ENCODE results near the gene CHRD.

CHRD gene

GRCh38 chr3:184347321-184348056, 32.4 kb upstream of the CHRD start:
- FAIRE-seq: no peak

- no peak for FAIRE-seq
These were observed 31.8 kb upstream of the CHRD start for GRCh38 chr3:184348057-184348382.

- FAIRE-seq: no peak
These were observed 30.0 kb upstream of the CHRD start for GRCh38 chr3:184349563-184350470.

- FAIRE-seq: no peak
These were observed 29.2 kb upstream of the CHRD start for GRCh38 chr3:184350618-184351017.

GRCh38 chr3:184351511-184352148, 28.2 kb upstream of the CHRD start:
- FAIRE-seq: no peak

GRCh38 chr3:184352149-184352785, 27.6 kb upstream of the CHRD start:
- FAIRE-seq: no peak

GRCh38 chr3:184352897-184353545, 26.8 kb upstream of the CHRD start:
- FAIRE-seq: no peak

- FAIRE-seq: no peak
These were observed 26.3 kb upstream of the CHRD start for GRCh38 chr3:184353546-184353941.

- no peak for FAIRE-seq
These were observed 25.6 kb upstream of the CHRD start for GRCh38 chr3:184354121-184354728.

- no peak for FAIRE-seq
These were observed 25.1 kb upstream of the CHRD start for GRCh38 chr3:184354754-184355153.

- no peak for FAIRE-seq
These were observed 24.4 kb upstream of the CHRD start for GRCh38 chr3:184355261-184356040.

GRCh38 chr3:184357248-184358123, 22.4 kb upstream of the CHRD start:
- no peak for FAIRE-seq

- FAIRE-seq: no peak
These were observed 21.6 kb upstream of the CHRD start for GRCh38 chr3:184358124-184358767.

GRCh38 chr3:184358921-184359350, 20.9 kb upstream of the CHRD start:
- FAIRE-seq: no peak

- no peak for FAIRE-seq
These were observed 20.2 kb upstream of the CHRD start for GRCh38 chr3:184359610-184360009.

GRCh38 chr3:184360070-184360928, 19.6 kb upstream of the CHRD start:
- no peak for FAIRE-seq

GRCh38 chr3:184360929-184361531, 18.8 kb upstream of the CHRD start:
- FAIRE-seq: no peak

GRCh38 chr3:184361532-184361931, 18.3 kb upstream of the CHRD start, which contains the start of the genes CLCN2 and POLR2H:
CLCN2 (minus strand) TSS chr3:184361605; CDS start chr3:184361479, 126 bp downstream.
POLR2H (plus strand) TSS chr3:184361710; CDS start chr3:184363493, 1,783 bp downstream.
- FAIRE-seq: no peak
